Activated CD8-positive, alpha-beta memory T cell treated with anti-CD3 and anti-CD28 coated beads, Interleukin-2, amount 50 U/mL, for 48 hours (primary cell): ENCODE measurements around the gene SORT1.
"Not testable (repeated sequence)": the region's sequence is repeated elsewhere in the genome, so short reads cannot be mapped to it uniquely, and the experiment has no call there.

ENCODE experiments used
- DNase-seq: peaks from one replicate; pipeline ENCODE4 v3.0.0-alpha.2; 2020

Gene SORT1

DNA sequence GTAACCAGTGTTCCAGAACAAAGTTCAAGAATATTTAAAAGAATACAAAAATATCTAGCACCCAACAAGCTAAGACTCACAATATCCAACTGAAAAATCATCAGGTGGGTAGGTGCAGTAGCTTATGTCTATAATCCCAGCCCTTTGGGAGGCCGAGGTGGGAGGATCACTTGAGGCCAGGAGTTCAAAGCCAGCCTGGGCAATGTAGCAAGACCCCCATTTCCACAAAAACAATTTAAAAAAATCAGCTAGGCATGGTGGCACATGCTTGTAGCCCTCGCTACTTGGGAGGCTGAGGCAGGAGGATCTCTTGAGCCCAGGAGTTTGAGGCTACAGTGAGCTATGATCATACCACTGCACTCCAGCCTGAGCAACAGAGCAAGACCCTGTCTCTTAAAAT, 24.0 kb downstream of the SORT1 start:
- not testable (repeated sequence) for DNase-seq

- no peak for DNase-seq
Observed at GRCh38 chr1:109373126-109373525, 24.6 kb downstream of the SORT1 start.

DNA sequence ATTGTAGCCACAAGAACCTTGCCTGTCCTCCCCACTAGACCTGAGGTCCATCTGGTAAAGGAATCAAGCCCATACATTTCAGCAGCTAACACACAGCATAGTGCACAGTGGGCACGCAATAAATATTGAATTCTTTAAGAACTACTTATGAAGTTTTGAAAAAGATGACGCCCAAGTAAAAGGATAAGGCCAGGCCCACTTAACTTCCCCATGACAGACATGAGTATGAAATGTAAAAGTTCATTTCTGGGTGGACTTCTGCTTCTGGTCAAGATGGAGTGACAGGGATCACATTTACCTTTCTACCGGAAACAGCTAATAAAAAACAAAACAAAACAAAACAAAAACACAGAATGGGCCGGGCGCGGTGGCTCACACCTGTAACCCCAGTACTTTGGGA, 25.4 kb downstream of the SORT1 start:
- no peak for DNase-seq

DNA sequence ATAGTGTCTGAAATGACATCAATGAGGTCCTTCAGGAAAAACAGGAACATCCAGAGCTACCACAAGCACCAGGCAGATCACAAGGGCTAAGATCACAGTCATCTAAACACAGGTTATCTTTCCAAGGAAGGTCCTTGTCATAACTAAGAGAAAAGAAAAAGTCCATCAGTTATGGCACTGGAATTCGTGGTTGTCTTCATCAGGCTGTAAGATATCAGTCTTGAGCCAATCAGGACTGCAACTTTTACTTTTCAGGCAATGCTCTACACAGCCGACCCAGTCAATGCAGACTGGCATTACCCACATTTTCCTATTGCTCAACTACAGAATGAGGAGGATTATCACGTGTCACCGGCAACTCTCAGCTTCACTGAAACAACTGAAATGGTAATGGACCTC, 26.4 kb downstream of the SORT1 start:
- no peak for DNase-seq

DNA sequence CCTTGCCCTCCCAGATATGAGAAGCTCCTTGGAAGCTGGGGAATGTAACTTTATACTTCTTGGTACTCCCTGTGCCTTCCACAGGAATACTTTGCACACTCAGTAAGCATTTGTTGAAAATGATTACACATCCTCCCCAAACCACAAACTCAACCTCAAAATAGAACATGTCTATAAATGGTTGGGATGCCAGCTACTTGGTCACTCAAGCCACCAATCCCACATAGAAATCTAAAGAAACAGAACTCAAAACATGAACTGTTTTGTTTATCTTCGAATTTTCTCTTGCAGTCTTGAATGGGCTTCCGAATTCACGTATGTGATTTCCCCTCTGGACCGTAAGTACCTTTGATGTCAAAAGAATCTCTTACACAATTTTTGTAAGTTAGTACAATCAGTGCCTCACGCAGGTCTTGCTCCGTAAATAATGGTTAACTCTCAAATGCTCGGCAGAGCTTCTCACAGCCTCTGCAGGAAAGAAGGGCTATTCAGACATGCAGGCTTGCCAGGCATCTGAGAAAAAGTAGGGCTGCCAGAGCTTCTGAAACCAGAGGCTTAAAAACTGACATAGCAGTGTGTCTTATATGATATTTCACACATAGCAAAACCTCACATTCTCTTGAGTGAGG, 26.9 kb downstream of the SORT1 start:
- DNase-seq = no peak

DNA sequence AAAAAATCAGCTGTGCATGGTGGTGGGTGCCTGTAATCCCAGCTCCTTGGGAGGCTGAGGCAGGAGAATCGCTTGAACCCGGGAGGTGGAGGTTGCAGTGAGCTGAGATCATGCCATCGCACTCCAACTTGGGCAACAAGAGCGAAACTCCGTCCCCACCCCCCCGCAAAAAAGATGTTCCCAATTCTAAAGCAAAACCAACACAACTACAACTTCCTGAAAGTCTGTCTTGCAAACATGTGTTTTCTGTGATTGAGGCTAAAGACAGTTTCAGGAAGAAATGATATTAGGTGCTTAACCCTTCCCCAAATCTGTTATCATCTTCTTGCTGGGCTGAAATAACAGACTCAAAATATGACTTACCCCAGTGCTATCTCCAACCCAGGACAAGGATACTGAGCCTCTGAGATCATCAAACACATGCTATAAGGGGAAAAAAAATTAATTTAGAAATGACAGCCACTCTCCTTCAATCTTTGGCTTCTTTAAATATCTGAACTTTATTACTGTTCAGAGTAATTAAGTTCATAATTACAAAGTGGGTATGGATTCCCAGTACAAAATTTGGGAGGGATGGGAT, 28.5 kb downstream of the SORT1 start:
- DNase-seq = no peak

GRCh38 chr1:109368464-109368863, 29.3 kb downstream of the SORT1 start:
- no peak for DNase-seq

DNA sequence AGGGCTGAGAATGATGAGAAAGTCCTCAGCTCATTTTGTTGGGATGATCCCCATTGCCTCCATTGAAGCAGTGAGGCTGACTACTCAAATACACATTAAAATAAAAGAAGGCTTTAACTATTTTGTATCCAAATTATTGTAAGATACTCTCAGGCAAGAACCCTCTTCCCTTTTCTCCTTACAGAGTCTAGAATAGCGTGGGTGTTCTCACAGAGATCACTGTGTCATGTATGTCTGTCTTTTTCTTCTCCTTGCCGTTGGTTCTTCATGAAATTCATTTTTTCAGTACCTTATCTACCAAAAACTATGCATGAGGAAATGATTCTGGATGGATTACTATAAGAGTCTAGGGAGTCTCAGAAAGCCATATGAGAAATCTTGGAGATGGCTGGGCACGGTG, 30.1 kb downstream of the SORT1 start:
- no peak for DNase-seq

- DNase-seq = no peak
Observed at GRCh38 chr1:109365642-109366204, 32.0 kb downstream of the SORT1 start.

GRCh38 chr1:109361649-109362048, 36.1 kb downstream of the SORT1 start:
- no peak for DNase-seq

- no peak for DNase-seq
Observed at GRCh38 chr1:109361069-109361468, 36.6 kb downstream of the SORT1 start.

DNA sequence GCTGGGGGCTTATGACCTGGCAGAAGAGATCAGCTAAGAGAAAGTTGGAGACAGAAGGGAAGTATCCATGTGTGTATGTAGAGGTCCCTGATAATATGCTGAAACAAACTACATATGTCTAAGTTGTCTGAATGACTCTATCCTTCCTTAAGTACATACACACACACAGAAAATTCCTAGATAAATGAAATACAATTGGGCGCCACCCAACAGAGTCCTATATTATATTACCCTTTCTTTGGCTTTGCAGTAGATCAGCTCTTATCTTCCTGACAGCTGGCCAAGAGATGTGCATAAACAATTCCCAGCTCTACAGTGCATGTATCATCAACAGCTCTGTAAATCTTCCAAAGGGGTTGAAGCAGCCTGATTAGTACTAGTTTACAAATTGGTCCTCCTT, 40.1 kb downstream of the SORT1 start:
- DNase-seq = no peak

GRCh38 chr1:109356915-109357314, 40.8 kb downstream of the SORT1 start:
- no peak for DNase-seq

DNA sequence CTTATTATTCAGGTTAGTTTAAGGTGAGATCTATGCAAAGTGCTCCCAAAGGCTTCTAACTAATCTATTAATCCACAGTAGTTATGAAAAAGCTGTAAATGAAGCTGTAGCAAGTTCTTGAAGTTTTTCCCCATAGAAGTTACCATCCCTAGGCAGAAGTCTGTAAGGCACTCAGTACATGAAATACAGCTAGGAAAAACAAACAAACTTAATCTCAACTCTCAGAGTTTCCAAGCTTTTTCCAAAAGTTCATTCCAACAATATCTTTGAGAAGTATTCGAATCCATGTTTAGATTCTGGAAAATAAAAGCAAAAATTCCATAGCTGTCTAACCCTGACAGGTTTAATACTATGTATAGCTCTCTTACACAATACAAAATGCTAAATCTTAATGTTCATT, 41.2 kb downstream of the SORT1 start:
- DNase-seq = no peak

DNA sequence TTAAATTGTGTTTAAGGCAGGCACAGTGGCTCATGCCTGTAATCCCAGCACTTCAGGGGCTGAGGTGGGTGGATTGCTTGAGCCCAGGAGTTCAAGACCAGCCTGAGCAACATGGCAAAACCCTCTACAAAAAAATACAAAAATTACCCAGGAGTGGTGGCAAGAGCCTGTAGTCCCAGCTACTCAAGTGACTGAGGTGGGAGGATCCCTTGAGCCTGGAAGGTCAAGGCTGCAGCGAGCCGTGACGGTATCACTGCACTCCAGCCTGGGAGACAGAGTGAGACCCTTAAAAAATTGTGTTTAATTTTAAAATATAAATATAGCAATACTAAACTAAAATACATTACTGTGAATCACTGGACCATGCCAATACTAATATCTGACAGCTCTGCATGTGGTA, 42.8 kb downstream of the SORT1 start:
- no peak for DNase-seq

DNA sequence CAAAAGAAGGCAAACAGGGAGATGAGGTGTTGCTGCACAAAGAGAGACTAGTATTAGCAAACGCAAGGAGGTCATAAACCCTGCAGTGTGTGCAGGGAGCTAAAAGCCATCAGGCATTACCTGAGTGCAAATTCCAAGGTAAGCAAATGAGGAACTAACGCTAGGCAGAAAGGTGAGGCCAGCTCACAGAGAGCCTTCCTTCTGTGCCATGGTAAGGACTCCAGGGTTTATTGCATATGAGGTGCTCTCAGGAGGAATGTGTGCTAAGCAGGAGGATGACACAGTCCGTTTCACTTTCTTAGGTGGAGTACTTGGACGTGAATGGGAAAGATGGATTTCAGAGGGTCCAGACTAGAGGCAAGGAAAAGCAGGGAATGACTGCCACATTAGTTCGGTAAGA, 46.3 kb downstream of the SORT1 start:
- DNase-seq = no peak

- no peak for DNase-seq
Observed at GRCh38 chr1:109350655-109351054, 47.1 kb downstream of the SORT1 start.

- DNase-seq = no peak
Observed at GRCh38 chr1:109350182-109350581, 47.5 kb downstream of the SORT1 start.

- no peak for DNase-seq
Observed at GRCh38 chr1:109347511-109347910, 50.2 kb downstream of the SORT1 start.

GRCh38 chr1:109341944-109342930, 55.5 kb downstream of the SORT1 start:
- no peak for DNase-seq

GRCh38 chr1:109338608-109339007, 59.1 kb downstream of the SORT1 start:
- no peak for DNase-seq

GRCh38 chr1:109338091-109338490, 59.6 kb downstream of the SORT1 start:
- DNase-seq = no peak

- no peak for DNase-seq
Observed at GRCh38 chr1:109335091-109335490, 62.6 kb downstream of the SORT1 start.

DNA sequence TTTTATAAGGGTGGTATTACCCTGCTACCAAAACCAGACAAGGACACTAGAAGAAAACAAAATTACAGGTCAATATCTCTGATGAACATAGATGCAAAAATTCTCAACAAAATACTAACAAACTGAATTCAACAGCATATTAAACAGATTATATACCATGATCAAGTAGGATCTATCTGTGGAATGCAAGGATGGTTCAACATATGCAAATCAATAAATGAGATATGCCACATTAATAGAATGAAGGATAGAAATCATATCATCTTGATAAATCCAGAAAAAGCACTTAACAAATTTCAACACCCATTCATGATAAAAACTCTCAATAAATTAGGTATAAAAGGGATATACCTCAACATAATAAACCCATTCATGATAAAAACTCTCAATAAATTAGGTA, 66.6 kb downstream of the SORT1 start:
- no peak for DNase-seq
